ENCODE measurements around the gene NMRK2. TPM values are rescaled to one million over a fixed set of nuclear protein-coding genes. Genes with fewer than 3 reads are reported as not detected.

The NMRK2 gene
- total and polyA plus RNA-seq, 2 donors from 2014 or later: 0.69 to 6.1 TPM

- H3K4me3 ChIP-seq (ENCODE audit: low read length in 3 of 3): no peak overlapping the region
- no peak for TF ChIP-seq CTCF (IDR thresholded peaks at IDR 0.05; ENCODE audit: borderline replicate concordance, extremely low read depth, insufficient read depth)
- no peaks in the 10 kb centered on the region for H3K27me3 ChIP-seq (ENCODE audit: control insufficient read depth, insufficient read depth, low read length)
- H3K4me1 ChIP-seq (ENCODE audit: control insufficient read depth in 2 of 3, insufficient read depth in 2 of 3, low read depth in 1 of 3, low read length in 3 of 3): peaks cover 8 to 24% (median 19%) of the 10 kb centered on the region in 3 donors
- no peaks in the 10 kb centered on the region for H3K9me3 ChIP-seq (ENCODE audit: control insufficient read depth in 2 of 3, insufficient read depth in 1 of 3, low read length in 3 of 3)
- no peak overlapping the region for H3K27ac ChIP-seq (ENCODE audit: low read depth in 2 of 2, low read length in 2 of 2)
- peaks cover 4 to 77% (median 56%) of the 10 kb centered on the region in 3 donors for H3K36me3 ChIP-seq (ENCODE audit: control insufficient read depth in 2 of 3, insufficient read depth in 3 of 3, low read length in 3 of 3)
- intact Hi-C loops (cut with DNase I): no loop called here
- DNase-seq (no peak), FAIRE-seq (no peak)
- H3K9ac ChIP-seq (ENCODE audit: low read length in 3 of 3): no peak overlapping the region
Measured at GRCh38 chr19:3981373-3981735, 48.5 kb downstream of the NMRK2 start.

GRCh38 chr19:3981736-3982681, 49.1 kb downstream of the NMRK2 start:
- DNase-seq (no peak), FAIRE-seq (no peak)
- intact Hi-C loops (cut with DNase I): no loop called here
- no peak overlapping the region for H3K9ac ChIP-seq (ENCODE audit: low read length in 3 of 3)
- H3K4me1 ChIP-seq (ENCODE audit: control insufficient read depth in 2 of 3, insufficient read depth in 2 of 3, low read depth in 1 of 3, low read length in 3 of 3): peaks cover 8 to 26% (median 25%) of the 10 kb centered on the region in 3 donors
- H3K36me3 ChIP-seq (ENCODE audit: control insufficient read depth in 2 of 3, insufficient read depth in 3 of 3, low read length in 3 of 3): peaks cover 4 to 70% (median 49%) of the 10 kb centered on the region in 3 donors
- TF ChIP-seq CTCF (IDR thresholded peaks at IDR 0.05; ENCODE audit: borderline replicate concordance, extremely low read depth, insufficient read depth): no peak
- no peaks in the 10 kb centered on the region for H3K9me3 ChIP-seq (ENCODE audit: control insufficient read depth in 2 of 3, insufficient read depth in 1 of 3, low read length in 3 of 3)
- H3K4me3 ChIP-seq (ENCODE audit: low read length in 3 of 3): no peak overlapping the region
- H3K27me3 ChIP-seq (ENCODE audit: control insufficient read depth, insufficient read depth, low read length): no peaks in the 10 kb centered on the region
- no peak overlapping the region for H3K27ac ChIP-seq (ENCODE audit: low read depth in 2 of 2, low read length in 2 of 2)

- peaks cover 4 to 63% (median 45%) of the 10 kb centered on the region in 3 donors for H3K36me3 ChIP-seq (ENCODE audit: control insufficient read depth in 2 of 3, insufficient read depth in 3 of 3, low read length in 3 of 3)
- TF ChIP-seq CTCF (IDR thresholded peaks at IDR 0.05; ENCODE audit: borderline replicate concordance, extremely low read depth, insufficient read depth): no peak
- intact Hi-C loops (cut with DNase I): no loop called here
- FAIRE-seq: no peak
- peaks cover 11 to 29% (median 25%) of the 10 kb centered on the region in 3 donors for H3K4me1 ChIP-seq (ENCODE audit: control insufficient read depth in 2 of 3, insufficient read depth in 2 of 3, low read depth in 1 of 3, low read length in 3 of 3)
- no peak overlapping the region for H3K9ac ChIP-seq (ENCODE audit: low read length in 3 of 3)
- no peaks in the 10 kb centered on the region for H3K9me3 ChIP-seq (ENCODE audit: control insufficient read depth in 2 of 3, insufficient read depth in 1 of 3, low read length in 3 of 3)
- no peaks in the 10 kb centered on the region for H3K27me3 ChIP-seq (ENCODE audit: control insufficient read depth, insufficient read depth, low read length)
- no peak overlapping the region for H3K27ac ChIP-seq (ENCODE audit: low read depth in 2 of 2, low read length in 2 of 2)
- peak overlapping the region in 1 of 3 donors; percentile 76 for H3K4me3 ChIP-seq (ENCODE audit: low read length in 3 of 3)
- DNase-seq: peak in 1 of 5 donors; percentile 48
Measured at GRCh38 chr19:3982701-3983541, 50.1 kb downstream of the NMRK2 start.
